ENCODE results near the gene NDUFA7. TPM values are rescaled to one million over a fixed set of nuclear protein-coding genes. Genes with fewer than 3 reads are reported as not detected.
"Not testable (repeated sequence)": the region's sequence is repeated elsewhere in the genome, so short reads cannot be mapped to it uniquely, and the experiment has no call there.

Gene NDUFA7
- polyA plus RNA-seq, 2 of the 4 experiments (the other 2 are of a cell fraction): 29.7 to 40.2 TPM

- peaks cover 53% of the 10 kb centered on the region for H3K4me1 ChIP-seq
- FAIRE-seq (no peak), DNase-seq (ENCODE audit: low read depth in 1 of 2, low spot score in 1 of 2) (no peak), ATAC-seq (no peak)
- H3K4me3 ChIP-seq: no peak overlapping the region
- 88% methylated on average over 5 of the region's 8 CpGs for WGBS (ENCODE audit: missing lambda C conversion rate)
- ChIA-PET POLR2A (no interaction called here), CTCF (interaction anchor here (0.6 to 1.2 kb wide), 3 partner anchors 11 to 146 kb away, joined by 3 read pairs; no protein-coding TSS in a partner anchor)
- H3K4me2 ChIP-seq: no peak overlapping the region
- no peaks in the 10 kb centered on the region for H3K9me3 ChIP-seq
- H3K27ac ChIP-seq: peak overlapping the region; percentile 76 to 89; a peak in 4 of 6 replicates
- no peak for TF ChIP-seq ZC3H11A (IDR thresholded peaks at IDR 0.05)
- no peak for TF ChIP-seq NR3C1 (IDR thresholded peaks at IDR 0.05)
- TF ChIP-seq, protein P1, sequence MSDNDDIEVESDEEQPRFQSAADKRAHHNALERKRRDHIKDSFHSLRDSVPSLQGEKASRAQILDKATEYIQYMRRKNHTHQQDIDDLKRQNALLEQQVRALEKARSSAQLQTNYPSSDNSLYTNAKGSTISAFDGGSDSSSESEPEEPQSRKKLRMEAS (IDR thresholded peaks at IDR 0.05): no peak
- TF ChIP-seq MYC (IDR thresholded peaks at IDR 0.05; ENCODE audit: borderline replicate concordance, low read length): no peak
- TF ChIP-seq POLR2A (IDR thresholded peaks at IDR 0.05; ENCODE audit: low read length): no peak
- no peak for TF ChIP-seq POLR2AphosphoS2 (conservative IDR thresholded peaks at IDR 0.05; ENCODE audit: low read length)
- TF ChIP-seq, protein P2, sequence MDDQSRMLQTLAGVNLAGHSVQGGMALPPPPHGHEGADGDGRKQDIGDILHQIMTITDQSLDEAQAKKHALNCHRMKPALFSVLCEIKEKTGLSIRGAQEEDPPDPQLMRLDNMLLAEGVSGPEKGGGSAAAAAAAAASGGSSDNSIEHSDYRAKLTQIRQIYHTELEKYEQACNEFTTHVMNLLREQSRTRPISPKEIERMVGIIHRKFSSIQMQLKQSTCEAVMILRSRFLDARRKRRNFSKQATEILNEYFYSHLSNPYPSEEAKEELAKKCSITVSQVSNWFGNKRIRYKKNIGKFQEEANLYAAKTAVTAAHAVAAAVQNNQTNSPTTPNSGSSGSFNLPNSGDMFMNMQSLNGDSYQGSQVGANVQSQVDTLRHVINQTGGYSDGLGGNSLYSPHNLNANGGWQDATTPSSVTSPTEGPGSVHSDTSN (IDR thresholded peaks at IDR 0.05): no peak
- no peak for TF ChIP-seq RARB (CRISPR knock-in tag; IDR thresholded peaks at IDR 0.05)
- TF ChIP-seq SREBF2 (IDR thresholded peaks at IDR 0.05): no peak
Measured at GRCh38 chr19:8360196-8360595, 39.0 kb upstream of the NDUFA7 start.

- no peak for FAIRE-seq
- no peaks in the 10 kb centered on the region for H3K9me3 ChIP-seq
- H3K4me2 ChIP-seq: no peak overlapping the region
- 75% methylated on average over 6 of the region's 6 CpGs for WGBS (ENCODE audit: missing lambda C conversion rate)
- ATAC-seq: no peak
- no peak overlapping the region for H3K4me3 ChIP-seq
- H3K4me1 ChIP-seq: peaks cover 61% of the 10 kb centered on the region
- DNase-seq (ENCODE audit: low read depth in 1 of 2, low spot score in 1 of 2): no peak
- no peak for TF ChIP-seq ZSCAN20 (CRISPR knock-in tag; IDR thresholded peaks at IDR 0.05)
- ChIA-PET CTCF (interaction anchor here (0.8 to 1.3 kb wide), 2 partner anchors 11 to 38 kb away, joined by 3 read pairs; no protein-coding TSS in a partner anchor), POLR2A (no interaction called here)
- H3K27ac ChIP-seq: peak overlapping the region; percentile 48 to 76; a peak in 3 of 6 replicates
Measured at GRCh38 chr19:8358948-8359347, 37.8 kb upstream of the NDUFA7 start.

- DNase-seq (ENCODE audit: low read depth in 1 of 2, low spot score in 1 of 2) (no peak), FAIRE-seq (no peak), ATAC-seq (no peak)
- POLR2A ChIA-PET: no interaction called here
- peaks cover 56% of the 10 kb centered on the region for H3K4me1 ChIP-seq
- no peak overlapping the region for H3K4me2 ChIP-seq
- no peaks in the 10 kb centered on the region for H3K9me3 ChIP-seq
- H3K27ac ChIP-seq: peak overlapping the region; percentile 90 to 91; a peak in 5 of 6 replicates
- no peak for TF ChIP-seq JUN (IDR thresholded peaks at IDR 0.05)
- TF ChIP-seq FOXS1 (CRISPR knock-in tag; IDR thresholded peaks at IDR 0.05): no peak
- no peak for TF ChIP-seq POLR2A (IDR thresholded peaks at IDR 0.05; ENCODE audit: low read length)
- TF ChIP-seq MAFK (IDR thresholded peaks at IDR 0.05; ENCODE audit: partially characterized antibody): no peak
- TF ChIP-seq ZFP36 (IDR thresholded peaks at IDR 0.05; ENCODE audit: borderline replicate concordance, partially characterized antibody): no peak
- CTCF ChIA-PET: interaction anchor here (0.7 to 1.5 kb wide), 3 partner anchors 10 to 40 kb away, joined by 3 read pairs; no protein-coding TSS in a partner anchor
- H3K4me3 ChIP-seq: no peak overlapping the region
- WGBS (ENCODE audit: missing lambda C conversion rate): 78% methylated on average over 4 of the region's 4 CpGs
Measured at GRCh38 chr19:8357007-8357521, 35.9 kb upstream of the NDUFA7 start.

DNA sequence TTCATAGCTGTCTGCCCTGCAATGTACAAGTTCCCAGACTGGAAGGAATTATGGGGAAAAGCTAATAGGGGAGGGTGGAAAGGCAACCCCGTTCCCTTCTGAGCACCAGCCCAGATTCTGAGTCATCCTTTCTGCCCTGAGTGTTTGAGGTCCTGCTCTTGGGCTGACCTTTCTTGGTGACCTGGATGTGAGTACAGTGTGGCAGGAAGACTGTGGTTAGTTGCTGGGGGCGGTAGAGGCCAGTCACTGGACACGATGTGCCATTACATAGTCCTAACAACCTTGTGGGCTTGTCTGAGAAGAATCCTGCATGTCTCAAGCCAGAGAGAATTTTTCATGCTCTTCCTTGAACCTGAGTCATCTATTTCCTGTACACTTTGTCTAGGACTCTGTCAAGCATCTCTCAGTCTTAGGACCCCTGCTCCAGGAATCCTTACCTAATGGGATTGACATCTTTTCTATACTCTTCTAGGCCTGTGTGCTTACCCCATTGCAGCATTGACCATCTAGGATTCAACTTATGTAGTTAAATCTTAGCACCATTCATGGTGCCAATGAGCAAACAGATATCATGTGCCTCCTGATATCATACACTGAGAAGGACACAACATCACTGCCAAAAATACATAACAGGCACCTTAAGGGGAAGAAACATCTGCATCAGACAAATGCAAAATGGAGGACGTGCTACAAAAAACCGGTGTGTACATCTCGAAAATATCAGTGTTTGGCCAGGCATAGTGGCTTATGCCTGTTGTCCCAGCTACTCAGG is 34.6 kb upstream of the NDUFA7 start:
- FAIRE-seq (no peak), ATAC-seq (peak; percentile 88 to 94), DNase-seq (ENCODE audit: low read depth in 1 of 2, low spot score in 1 of 2) (peak in 1 of 2 experiments; percentile 91)
- no peak overlapping the region for H3K4me3 ChIP-seq
- no peaks in the 10 kb centered on the region for H3K9me3 ChIP-seq
- H3K27ac ChIP-seq: peak overlapping the region; percentile 90 to 91
- ChIA-PET POLR2A (interaction anchor here (0.6 to 1.2 kb wide), 4 partner anchors 10 to 125 kb away, joined by 3 to 6 read pairs (median 4); partner anchors contain the start of gene RAB11B), CTCF (interaction anchor here (0.8 to 5.0 kb wide), 12 partner anchors 8 to 222 kb away, joined by 3 to 71 read pairs (median 16); partner anchors contain the start of genes ANGPTL4, KANK3, MYO1F and RAB11B)
- H3K4me1 ChIP-seq: peaks cover 46% of the 10 kb centered on the region
- peak overlapping the region; percentile 63 for H3K4me2 ChIP-seq
- 45% methylated on average over 6 of the region's 6 CpGs for WGBS (ENCODE audit: missing lambda C conversion rate)
- TF ChIP-seq JUN (IDR thresholded peaks at IDR 0.05) (0 out of 5 replicates have a peak, but pooled peaks of 1 of the 2 experiments have one; percentile 38), RCOR1 (IDR thresholded peaks at IDR 0.05; ENCODE audit: low read depth, low read length) (no peak), ESRRA (IDR thresholded peaks at IDR 0.05; ENCODE audit: borderline replicate concordance, low read length) (peak; percentile 87), RAD21 (conservative IDR thresholded peaks at IDR 0.05 in 1 of 2, IDR thresholded peaks at IDR 0.05 in 1 of 2) (peak; percentile 19 to 30; a peak in 2 of 5 replicates), GATA3 (IDR thresholded peaks at IDR 0.05; ENCODE audit: borderline replicate concordance) (peak; percentile 50; the same call in 1 of the 2 replicates), RARB (CRISPR knock-in tag; IDR thresholded peaks at IDR 0.05) (peak; percentile 48; the same call in 1 of the 2 replicates), MAFK (IDR thresholded peaks at IDR 0.05; ENCODE audit: partially characterized antibody) (peak; percentile 56), FOSL2 (IDR thresholded peaks at IDR 0.05) (no peak), FOSL2 (CRISPR knock-in tag; IDR thresholded peaks at IDR 0.05) (peak; percentile 84), POLR2A (IDR thresholded peaks at IDR 0.05; ENCODE audit: low read length) (no peak), SMC3 (IDR thresholded peaks at IDR 0.05) (no peak; the same call in 2 of the 3 replicates), FOXS1 (CRISPR knock-in tag; IDR thresholded peaks at IDR 0.05) (no peak), NPAS2 (CRISPR knock-in tag; IDR thresholded peaks at IDR 0.05; ENCODE audit: borderline replicate concordance) (no peak), JUNB (IDR thresholded peaks at IDR 0.05) (peak; percentile 45; the same call in 1 of the 2 replicates), FOSB (CRISPR knock-in tag; IDR thresholded peaks at IDR 0.05) (no peak)
- TF ChIP-seq, protein P1 (IDR thresholded peaks at IDR 0.05): peak; percentile 69

- DNase-seq (ENCODE audit: low read depth in 1 of 2, low spot score in 1 of 2); POLR2A ChIA-PET: not testable (repeated sequence)
Measured at GRCh38 chr19:8352845-8353244, 31.7 kb upstream of the NDUFA7 start.

More at GRCh38 chr19:8352845-8353244, 31.7 kb upstream of the NDUFA7 start:
- not testable (repeated sequence) for FAIRE-seq, H3K4me3 ChIP-seq, H3K9me3 ChIP-seq, ATAC-seq
- CTCF ChIA-PET: interaction anchor here (0.9 to 5.0 kb wide), 22 partner anchors 11 to 229 kb away, joined by 3 to 71 read pairs (median 14); partner anchors contain the start of genes ANGPTL4, KANK3, MARCHF2 and RAB11B
- H3K27ac ChIP-seq: peak overlapping the region in 1 of 2 experiments; percentile 48; a peak in 1 of 6 replicates
- H3K4me1 ChIP-seq: peaks cover 40% of the 10 kb centered on the region
- 86% methylated on average over 4 of the region's 5 CpGs for WGBS (ENCODE audit: missing lambda C conversion rate)
- peak overlapping the region; percentile 55 for H3K4me2 ChIP-seq

Measured in A549 (cell line).